Calu3 (cell line): ENCODE data around the gene CFAP77. TPM values are rescaled to one million over a fixed set of nuclear protein-coding genes. Genes with fewer than 3 reads are reported as not detected.

Experiments used
- BruUV-seq: library from RNA; stranded (reverse); fragments of 400-500 nt; replicated peaks from 2 replicates; lab custom pipeline; 2021; lab: Mats Ljungman, UMichigan
- CTCF ChIA-PET: fragments of 300-600 bp; sonication (Branson Sonifier 250); formaldehyde crosslinking; loops from one replicate; lab custom pipeline; 2022; ENCODE audit warnings: antibody characterized with exemption; lab: Charles Lee
- DNase-seq: peaks from one replicate; pipeline ENCODE4 v3.0.0; 2022
- H3K27ac Mint-ChIP-seq: one replicate; pipeline ENCODE4 v1.8.0; 2022; ENCODE audit warnings: mixed read lengths; ENCODE audit not compliant: unreplicated experiment
- H3K27me3 Mint-ChIP-seq: one replicate; pipeline ENCODE4 v1.8.0; 2022; ENCODE audit warnings: mixed read lengths; ENCODE audit not compliant: unreplicated experiment
- H3K36me3 Mint-ChIP-seq: one replicate; pipeline ENCODE4 v1.8.0; 2022; ENCODE audit warnings: mild to moderate bottlenecking, moderate library complexity, mixed read lengths; ENCODE audit not compliant: insufficient read depth, unreplicated experiment
- H3K4me1 Mint-ChIP-seq: one replicate; pipeline ENCODE4 v1.8.0; 2022; ENCODE audit warnings: mild to moderate bottlenecking, low read depth, mixed read lengths; ENCODE audit not compliant: unreplicated experiment
- H3K4me3 Mint-ChIP-seq: one replicate; pipeline ENCODE4 v1.8.0; 2022; ENCODE audit warnings: mild to moderate bottlenecking, low read depth, moderate library complexity, mixed read lengths; ENCODE audit not compliant: unreplicated experiment
- H3K9me3 Mint-ChIP-seq: one replicate; pipeline ENCODE4 v1.8.0; 2022; ENCODE audit warnings: low read depth, mixed read lengths; ENCODE audit not compliant: unreplicated experiment
- CTCF ChIP-seq: fragments of 200-600 bp; IDR thresholded peaks from one replicate; pipeline ENCODE4 v1.8.0; 2022; ENCODE audit warnings: antibody characterized with exemption; ENCODE audit not compliant: unreplicated experiment
- intact Hi-C: fragments of 100-400 bp; cut with micrococcal nuclease; formaldehyde crosslinking; loops from one replicate; pipeline ENCODE4 v1.10.0; 2022; ENCODE audit not compliant: unreplicated experiment
- total RNA-seq: library from RNA; stranded (reverse); gene quantifications from 2 replicates; pipeline ENCODE4 v1.2.3, GENCODE V29; 2022

Gene CFAP77
- total RNA-seq, 1 experiment from 2014 or later, result not detected

DNA sequence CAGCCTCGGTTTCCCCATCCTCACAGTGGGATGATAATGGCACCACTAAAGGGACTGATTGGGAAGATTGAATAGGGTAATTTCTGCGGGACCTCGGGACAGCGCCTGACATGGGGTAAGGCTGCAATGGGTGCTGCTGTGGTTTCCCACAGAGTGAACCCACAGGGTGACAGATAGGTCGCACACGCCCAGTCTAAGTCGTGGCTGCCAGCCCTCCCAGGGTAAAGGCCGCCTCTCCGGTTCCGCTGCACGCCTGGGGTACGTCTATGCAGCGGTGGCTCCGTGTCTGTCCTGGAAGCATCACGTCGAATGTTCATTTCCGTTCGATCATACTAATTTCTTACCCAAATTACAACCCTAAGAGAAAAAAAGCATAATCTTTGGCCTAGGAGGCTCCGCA lies 631 bp downstream of the CFAP77 start:
- DNase-seq, result no peak
- intact Hi-C loops, result loop anchor here (1.0 to 10.0 kb wide), 3 partner anchors 167 to 384 kb away; no protein-coding TSS in a partner anchor
- Mint-ChIP-seq H3K4me3 (peak overlapping the region; percentile 52), H3K27ac (no peak overlapping the region), H3K36me3 (peaks cover 17% of the 10 kb centered on the region), H3K27me3 (peaks cover 30% of the 10 kb centered on the region), H3K4me1 (peaks cover 14% of the 10 kb centered on the region), H3K9me3 (no peaks in the 10 kb centered on the region)
- no peak for TF ChIP-seq CTCF
- BruUV-seq, result no TSS peak
- CTCF ChIA-PET, result interaction anchor here (0.6 kb wide), 2 partner anchors 36 to 162 kb away, joined by 3 to 4 read pairs; no protein-coding TSS in a partner anchor

DNA sequence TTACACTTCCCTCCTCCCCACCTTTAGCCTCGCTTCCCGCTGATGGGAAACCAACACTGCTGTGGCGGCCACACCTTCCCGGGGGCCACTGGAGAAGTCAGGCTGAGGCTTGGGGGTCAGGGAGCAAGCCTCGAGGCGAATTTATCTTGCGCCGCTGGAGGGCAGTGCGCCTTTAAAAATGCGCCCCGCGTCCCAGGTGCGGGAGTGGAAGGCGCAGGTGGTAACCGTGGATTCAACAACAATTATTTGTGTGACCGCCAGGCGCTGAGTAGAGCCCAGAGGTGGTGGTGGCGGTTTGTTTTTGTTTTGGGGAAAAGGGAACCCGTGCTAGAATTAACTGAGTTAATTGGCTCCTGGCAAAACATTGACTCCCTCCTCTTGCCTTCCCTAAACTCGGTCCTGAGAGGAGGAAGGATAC lies 1.1 kb downstream of the CFAP77 start:
- H3K4me1 Mint-ChIP-seq, result peaks cover 9% of the 10 kb centered on the region
- H3K27me3 Mint-ChIP-seq, result peaks cover 31% of the 10 kb centered on the region
- no peak overlapping the region for H3K27ac Mint-ChIP-seq
- no TSS peak for BruUV-seq
- DNase-seq, result peak; percentile 73
- TF ChIP-seq CTCF, result peak; percentile 64
- CTCF ChIA-PET, result no interaction called here
- H3K9me3 Mint-ChIP-seq, result no peaks in the 10 kb centered on the region
- H3K36me3 Mint-ChIP-seq, result peaks cover 15% of the 10 kb centered on the region
- intact Hi-C loops, result loop anchor here (1.0 to 10.0 kb wide), 3 partner anchors 166 to 384 kb away; no protein-coding TSS in a partner anchor
- peak overlapping the region; percentile 52 for H3K4me3 Mint-ChIP-seq

DNA sequence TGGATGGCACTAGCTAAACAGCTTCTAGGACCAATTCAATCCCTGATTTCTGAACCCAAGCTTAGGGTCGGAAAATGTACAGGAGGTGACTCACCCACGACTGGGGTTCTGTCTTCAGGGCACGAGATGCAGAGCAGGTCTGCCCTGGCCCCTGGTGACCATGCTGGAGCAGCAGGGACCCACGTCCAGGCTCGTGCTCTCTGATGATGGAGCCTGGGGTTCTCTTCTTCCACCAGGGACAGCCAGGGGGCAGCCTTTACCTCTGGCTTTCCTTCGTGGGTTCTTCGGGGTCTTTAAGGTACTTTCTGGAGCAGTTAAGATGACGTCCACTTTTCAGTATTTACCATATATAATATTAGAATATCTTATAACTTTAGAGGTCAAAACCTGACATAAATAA lies 2.1 kb downstream of the CFAP77 start:
- CTCF ChIA-PET, result interaction anchor here (0.9 kb wide), 1 partner anchor 221 kb away, joined by 3 read pairs; no protein-coding TSS in a partner anchor
- no peak overlapping the region for H3K4me3 Mint-ChIP-seq
- H3K9me3 Mint-ChIP-seq, result no peaks in the 10 kb centered on the region
- H3K27me3 Mint-ChIP-seq, result peaks cover 31% of the 10 kb centered on the region
- peaks cover 2% of the 10 kb centered on the region for H3K4me1 Mint-ChIP-seq
- no peak for TF ChIP-seq CTCF
- no peak overlapping the region for H3K27ac Mint-ChIP-seq
- peak; percentile 21 for DNase-seq
- BruUV-seq, result no TSS peak
- H3K36me3 Mint-ChIP-seq, result peaks cover 5% of the 10 kb centered on the region
- intact Hi-C loops, result loop anchor here (5.0 to 10.0 kb wide), 2 partner anchors 165 to 383 kb away; no protein-coding TSS in a partner anchor

GRCh38 chr9:132413926-132414325 lies 3.9 kb downstream of the CFAP77 start:
- Mint-ChIP-seq H3K36me3 (peaks cover 4% of the 10 kb centered on the region), H3K27me3 (peaks cover 49% of the 10 kb centered on the region), H3K9me3 (no peaks in the 10 kb centered on the region), H3K27ac (no peak overlapping the region), H3K4me3 (no peak overlapping the region), H3K4me1 (no peaks in the 10 kb centered on the region)
- CTCF ChIA-PET, result no interaction called here
- TF ChIP-seq CTCF, result no peak
- no peak for DNase-seq
- no TSS peak for BruUV-seq
- intact Hi-C loops, result loop anchor here (2.0 to 10.0 kb wide), 3 partner anchors 89 to 381 kb away; no protein-coding TSS in a partner anchor
